HCT116 (cell line): ENCODE measurements around the gene SCYGR4. TPM values are rescaled to one million over a fixed set of nuclear protein-coding genes. Genes with fewer than 3 reads are reported as not detected.

ENCODE experiments used
- total RNA-seq: library from RNA; stranded (reverse); gene quantifications from one replicate; pipeline ENCODE4 v1.2.1, GENCODE V29; 2021; ENCODE audit not compliant: unreplicated experiment

SCYGR4 gene
- total RNA-seq, 1 experiment from 2014 or later, result not detected

Other genes with a start within 250 kb of the SCYGR4 start
- not detected for gene TM4SF20, start 238.2 kb upstream of the SCYGR4 start, total RNA-seq
- not detected for gene SCYGR1, start 229.5 kb upstream of the SCYGR4 start, total RNA-seq
- 72.5 TPM for gene AGFG1, start 145.3 kb upstream of the SCYGR4 start, total RNA-seq
- not detected for gene SCYGR2, start 18.6 kb upstream of the SCYGR4 start, total RNA-seq
- gene SCYGR3, start 2.7 kb upstream of the SCYGR4 start, total RNA-seq, result not detected
- not detected for gene SCYGR5, start 49.3 kb downstream of the SCYGR4 start, total RNA-seq
- gene SLC19A3, start 100.5 kb downstream of the SCYGR4 start, total RNA-seq, result not detected
- not detected for gene SCYGR6, start 107.3 kb downstream of the SCYGR4 start, total RNA-seq
- not detected for gene SCYGR7, start 110.8 kb downstream of the SCYGR4 start, total RNA-seq
- not detected for gene SCYGR8, start 128.4 kb downstream of the SCYGR4 start, total RNA-seq
- gene CCL20, start 196.3 kb downstream of the SCYGR4 start, total RNA-seq, result 0.30 TPM